Measurements from ENCODE around the gene GRM8.

GRM8 gene

DNA sequence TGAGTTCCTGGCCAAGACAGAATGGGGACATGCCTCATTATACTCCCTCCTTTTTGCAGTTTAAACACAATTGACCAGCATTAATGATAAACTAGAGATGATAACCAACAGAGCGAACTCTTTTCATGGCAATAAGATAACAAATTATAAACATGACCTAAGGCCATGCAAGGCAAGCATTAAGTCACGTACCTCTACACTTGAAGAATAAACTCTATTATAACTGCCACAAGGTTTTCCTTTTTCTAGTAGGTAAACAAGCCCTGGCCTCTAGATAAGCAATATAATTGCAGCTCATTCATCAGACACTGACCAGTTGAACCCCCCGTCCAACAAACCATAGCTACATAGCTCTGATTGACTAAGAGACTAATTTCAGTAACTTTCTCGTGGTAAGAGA, 767.0 kb downstream of the GRM8 start:
- DNase-seq (ENCODE audit: low read depth, low spot score): no peak
- CTCF ChIA-PET: no interaction called here

DNA sequence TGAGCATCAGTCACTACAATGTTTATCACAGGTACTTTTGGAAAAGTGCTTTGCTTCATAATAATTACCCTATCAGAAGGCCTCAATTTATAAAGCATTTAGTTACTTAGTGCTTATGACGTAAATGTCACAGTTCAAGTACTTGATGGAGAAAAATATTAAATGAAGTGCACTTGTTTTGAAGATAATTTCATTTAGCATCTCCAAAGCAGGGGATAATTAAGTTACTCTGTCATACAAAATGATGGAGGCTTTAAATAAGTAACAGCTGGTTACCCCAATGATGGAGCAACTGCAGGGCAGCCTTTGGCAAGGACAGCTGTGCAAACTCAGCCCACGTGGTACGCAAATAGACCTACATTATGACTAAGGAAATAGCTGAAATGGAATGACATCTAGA, 768.8 kb downstream of the GRM8 start:
- TF ChIP-seq, protein P1, sequence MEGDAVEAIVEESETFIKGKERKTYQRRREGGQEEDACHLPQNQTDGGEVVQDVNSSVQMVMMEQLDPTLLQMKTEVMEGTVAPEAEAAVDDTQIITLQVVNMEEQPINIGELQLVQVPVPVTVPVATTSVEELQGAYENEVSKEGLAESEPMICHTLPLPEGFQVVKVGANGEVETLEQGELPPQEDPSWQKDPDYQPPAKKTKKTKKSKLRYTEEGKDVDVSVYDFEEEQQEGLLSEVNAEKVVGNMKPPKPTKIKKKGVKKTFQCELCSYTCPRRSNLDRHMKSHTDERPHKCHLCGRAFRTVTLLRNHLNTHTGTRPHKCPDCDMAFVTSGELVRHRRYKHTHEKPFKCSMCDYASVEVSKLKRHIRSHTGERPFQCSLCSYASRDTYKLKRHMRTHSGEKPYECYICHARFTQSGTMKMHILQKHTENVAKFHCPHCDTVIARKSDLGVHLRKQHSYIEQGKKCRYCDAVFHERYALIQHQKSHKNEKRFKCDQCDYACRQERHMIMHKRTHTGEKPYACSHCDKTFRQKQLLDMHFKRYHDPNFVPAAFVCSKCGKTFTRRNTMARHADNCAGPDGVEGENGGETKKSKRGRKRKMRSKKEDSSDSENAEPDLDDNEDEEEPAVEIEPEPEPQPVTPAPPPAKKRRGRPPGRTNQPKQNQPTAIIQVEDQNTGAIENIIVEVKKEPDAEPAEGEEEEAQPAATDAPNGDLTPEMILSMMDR (IDR thresholded peaks at IDR 0.05; ENCODE audit: insufficient read depth, low read length, missing control alignments): no peak
- no peak overlapping the region for H3K4me3 ChIP-seq (ENCODE audit: low read depth, low read length)
- ChIA-PET CTCF (no interaction called here), POLR2A (no interaction called here)
- DNase-seq (ENCODE audit: low read depth, low spot score): no peak

More for the DNA sequence above, 767.0 kb downstream of the GRM8 start:
- POLR2A ChIA-PET: no interaction called here
- TF ChIP-seq, protein P1 (IDR thresholded peaks at IDR 0.05; ENCODE audit: insufficient read depth, low read length, missing control alignments): no peak
- H3K4me3 ChIP-seq (ENCODE audit: low read depth, low read length): no peak overlapping the region

DNA sequence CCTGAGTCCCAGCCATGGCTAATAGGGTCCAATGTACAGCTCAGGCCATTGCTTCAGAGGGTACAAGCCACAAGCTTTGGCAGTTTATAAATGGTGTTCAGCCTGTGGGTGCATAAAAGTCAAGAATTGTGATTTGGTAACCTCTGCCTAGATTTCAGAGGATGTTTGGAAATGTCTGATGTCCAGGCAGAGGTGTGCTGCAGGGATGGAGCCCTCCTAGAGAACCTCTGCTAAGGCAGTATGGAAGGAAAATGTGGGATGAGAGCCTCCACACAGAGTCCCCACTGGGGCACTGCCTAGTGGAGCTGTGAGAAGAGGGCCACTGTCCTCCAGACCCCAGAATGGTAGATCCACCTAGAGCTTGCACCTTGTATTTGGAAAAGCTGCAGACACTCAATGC, 779.9 kb downstream of the GRM8 start:
- DNase-seq (ENCODE audit: low read depth, low spot score): no peak
- ChIA-PET POLR2A (no interaction called here), CTCF (no interaction called here)
- TF ChIP-seq, protein P1 (IDR thresholded peaks at IDR 0.05; ENCODE audit: insufficient read depth, low read length, missing control alignments): no peak
- H3K4me3 ChIP-seq (ENCODE audit: low read depth, low read length): no peak overlapping the region

DNA sequence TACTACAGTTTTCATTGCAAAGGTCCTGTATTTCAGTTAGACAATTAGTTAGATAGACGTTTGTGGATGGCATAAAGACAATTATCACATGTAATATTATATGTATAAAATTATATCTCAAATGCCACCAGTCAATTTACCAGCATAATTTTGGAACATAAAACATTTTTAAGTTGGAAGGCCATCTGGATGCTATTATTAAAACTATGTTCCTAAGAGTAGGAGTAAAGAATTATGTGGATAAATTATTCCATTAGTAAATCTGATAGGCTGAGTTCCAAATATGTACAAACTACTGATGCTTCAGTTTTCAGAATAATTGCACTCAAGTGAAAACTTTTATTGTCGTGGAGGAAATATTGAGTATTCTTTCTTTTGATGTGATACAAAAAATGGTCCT, 790.3 kb downstream of the GRM8 start:
- CTCF ChIA-PET: no interaction called here
- TF ChIP-seq, protein P1 (IDR thresholded peaks at IDR 0.05; ENCODE audit: insufficient read depth, low read length, missing control alignments): no peak
- no peak for DNase-seq (ENCODE audit: low read depth, low spot score)
- no peak overlapping the region for H3K4me3 ChIP-seq (ENCODE audit: low read depth, low read length)
- POLR2A ChIA-PET: no interaction called here

DNA sequence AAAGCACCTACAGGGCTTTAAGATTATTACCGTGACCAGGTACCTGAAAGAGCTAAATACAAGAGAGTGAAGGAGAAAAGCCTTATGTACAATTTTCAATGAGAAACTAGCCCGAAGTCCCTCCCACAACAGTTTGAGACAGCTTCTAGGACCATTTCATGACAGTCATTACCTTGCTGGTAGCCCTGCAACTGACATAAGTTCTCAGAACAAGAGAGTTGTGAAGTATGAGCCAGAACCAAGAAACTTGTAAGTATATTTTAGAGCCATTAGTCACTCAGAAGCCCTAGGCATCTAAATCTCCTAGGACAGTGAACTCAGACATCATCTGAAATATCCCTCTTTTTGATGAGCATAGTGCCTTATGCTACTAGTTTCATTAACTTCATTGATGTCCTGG, 792.1 kb downstream of the GRM8 start:
- CTCF ChIA-PET: no interaction called here
- DNase-seq (ENCODE audit: low read depth, low spot score): no peak
- TF ChIP-seq, protein P1 (IDR thresholded peaks at IDR 0.05; ENCODE audit: insufficient read depth, low read length, missing control alignments): no peak
- POLR2A ChIA-PET: no interaction called here
- H3K4me3 ChIP-seq (ENCODE audit: low read depth, low read length): no peak overlapping the region

DNA sequence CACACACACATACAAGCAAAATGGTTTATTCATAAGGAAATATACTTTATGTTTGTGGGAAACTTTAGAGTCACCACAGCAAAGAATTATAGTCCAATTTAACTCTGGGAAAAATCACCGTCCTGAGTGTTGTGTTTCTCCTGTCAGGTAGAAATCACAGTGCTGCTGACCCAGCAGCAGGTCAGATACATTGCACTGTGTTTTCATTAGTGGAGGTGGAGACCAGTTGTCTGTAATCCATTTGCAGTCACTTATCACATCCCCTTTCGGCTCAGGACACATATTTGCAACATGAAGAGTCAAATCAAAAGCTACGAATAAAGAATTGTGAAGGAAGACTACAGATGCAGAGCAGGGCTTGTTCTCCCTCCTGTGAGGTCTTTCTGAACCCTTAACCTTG, 799.6 kb downstream of the GRM8 start:
- no peak for DNase-seq (ENCODE audit: low read depth, low spot score)
- TF ChIP-seq, protein P1 (IDR thresholded peaks at IDR 0.05; ENCODE audit: insufficient read depth, low read length, missing control alignments): no peak
- no peak overlapping the region for H3K4me3 ChIP-seq (ENCODE audit: low read depth, low read length)
- CTCF ChIA-PET: no interaction called here
- POLR2A ChIA-PET: no interaction called here

All from AG04449 (cell line).